GM21381 (cell line): ENCODE data around the gene ARHGEF17.

Experiments used
- ATAC-seq: cut with Tn5 transposase; IDR thresholded peaks from one replicate; pipeline ENCODE4 v1.9.1; 2021; ENCODE audit warnings: mild to moderate bottlenecking, moderate library complexity; ENCODE audit not compliant: unreplicated experiment

The ARHGEF17 gene

DNA sequence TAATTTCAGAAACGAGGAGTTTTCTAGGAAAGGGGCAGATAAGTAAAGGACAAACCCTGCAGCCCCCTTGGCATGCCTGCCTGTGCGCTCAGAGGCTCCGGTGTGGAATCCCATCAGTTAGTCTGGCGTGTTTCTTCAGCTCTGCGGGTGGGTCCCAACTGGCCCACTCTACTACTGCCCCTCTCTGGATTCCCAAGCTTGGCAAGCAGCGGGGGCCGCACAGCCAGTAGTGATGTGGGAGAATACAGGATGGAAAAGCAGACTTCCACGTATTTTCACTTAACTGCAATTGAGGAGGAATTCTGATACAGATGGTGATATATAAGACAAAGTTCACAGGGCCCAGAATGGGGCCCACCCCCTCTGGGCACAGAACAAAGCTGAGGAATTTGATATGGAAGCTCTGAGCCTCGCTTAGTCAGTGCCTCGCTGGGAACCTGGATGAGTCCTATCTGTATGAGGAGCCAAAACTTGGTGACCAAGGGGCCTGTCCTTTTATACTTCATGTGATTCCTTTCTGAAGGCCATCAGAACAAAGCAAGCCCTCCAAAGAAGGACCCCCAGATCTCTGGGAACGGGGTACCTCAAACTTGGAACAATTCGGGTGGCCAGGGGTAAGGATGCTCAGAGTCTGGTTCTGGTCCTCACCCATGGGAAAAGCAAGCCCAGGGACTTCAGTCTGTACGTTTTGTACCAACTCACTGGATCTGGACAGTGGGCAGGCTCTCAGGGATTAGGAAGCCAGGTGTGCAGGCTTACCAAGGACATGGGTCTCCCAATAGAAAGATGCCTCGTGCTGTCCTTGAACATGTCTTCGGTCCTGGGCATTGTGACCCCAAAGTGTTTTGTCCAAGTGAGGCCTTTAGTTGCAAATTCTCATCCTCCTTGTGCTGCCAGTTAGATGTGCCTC, 94.1 kb downstream of the ARHGEF17 start:
- ATAC-seq = no peak

- ATAC-seq = no peak
Observed at GRCh38 chr11:73402834-73403185, 94.7 kb downstream of the ARHGEF17 start.

- ATAC-seq = no peak
Observed at GRCh38 chr11:73403541-73403940, 95.5 kb downstream of the ARHGEF17 start.

- ATAC-seq = no peak
Observed at GRCh38 chr11:73404048-73404447, 96.0 kb downstream of the ARHGEF17 start.

GRCh38 chr11:73404506-73405145, 96.5 kb downstream of the ARHGEF17 start:
- no peak for ATAC-seq

GRCh38 chr11:73405146-73405510, 97.1 kb downstream of the ARHGEF17 start:
- ATAC-seq = no peak

- no peak for ATAC-seq
Observed at GRCh38 chr11:73406131-73406530, 98.1 kb downstream of the ARHGEF17 start.

GRCh38 chr11:73406619-73407018, 98.5 kb downstream of the ARHGEF17 start:
- ATAC-seq = no peak

- no peak for ATAC-seq
Observed at GRCh38 chr11:73409431-73409830, 101.4 kb downstream of the ARHGEF17 start.

- no peak for ATAC-seq
Observed at GRCh38 chr11:73410627-73411026, 102.6 kb downstream of the ARHGEF17 start.

DNA sequence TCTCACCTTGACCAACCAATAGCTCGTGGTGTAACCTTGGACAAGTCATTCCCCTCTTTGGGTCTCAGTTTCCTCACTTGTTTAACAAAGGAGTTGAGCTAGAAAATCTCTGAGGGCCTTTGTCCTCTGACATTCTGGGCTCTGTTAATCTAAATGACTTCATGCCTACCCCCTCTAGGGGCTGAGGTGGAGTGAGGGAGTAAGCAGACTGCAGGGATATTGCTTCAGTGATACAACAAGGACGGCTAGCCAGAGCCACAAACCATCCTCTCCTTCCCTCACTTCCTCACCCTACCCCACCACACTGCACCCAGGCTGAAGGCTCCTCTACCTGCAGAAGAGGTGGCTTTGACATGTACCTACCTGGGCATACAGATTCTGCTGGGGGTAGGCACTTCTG, 103.0 kb downstream of the ARHGEF17 start:
- ATAC-seq = no peak

DNA sequence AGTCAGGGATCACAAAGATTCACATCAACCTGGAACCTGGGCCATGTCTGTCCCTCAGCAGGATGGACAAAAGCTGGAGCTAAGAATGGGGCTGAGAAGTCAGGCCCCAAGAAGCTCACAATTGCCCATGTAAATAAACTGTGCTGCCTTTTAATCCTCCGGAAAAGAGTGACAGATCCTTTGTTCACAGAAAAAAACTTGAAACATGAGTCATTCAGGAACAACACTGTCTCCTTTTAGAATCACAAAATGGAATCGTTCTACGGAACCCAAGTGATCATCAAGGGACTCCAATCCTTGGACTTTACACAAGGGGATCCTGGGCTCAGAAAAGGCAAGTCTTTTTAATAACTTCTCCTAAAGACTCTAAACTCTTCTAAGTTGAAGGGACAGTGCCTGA, 104.2 kb downstream of the ARHGEF17 start:
- ATAC-seq = no peak

DNA sequence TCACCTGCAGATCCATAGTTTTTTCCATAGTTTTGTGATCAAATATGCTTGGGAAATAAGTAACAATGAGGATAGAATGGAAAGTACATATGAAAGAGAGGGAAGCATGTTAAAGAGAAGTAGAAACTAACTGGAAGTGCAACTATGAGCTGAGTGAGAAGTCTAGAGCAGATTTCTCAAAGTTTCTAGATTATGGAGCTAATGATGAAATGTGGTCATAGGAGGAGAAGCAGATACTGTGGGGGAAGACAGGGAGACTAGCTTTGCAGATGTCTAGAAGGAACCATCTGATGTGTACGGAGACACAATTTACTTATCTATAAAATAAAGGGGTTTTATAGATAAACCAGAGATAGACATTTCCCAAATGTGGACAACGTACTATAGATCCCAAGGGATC, 105.2 kb downstream of the ARHGEF17 start:
- no peak for ATAC-seq

GRCh38 chr11:73414977-73415651, 107.0 kb downstream of the ARHGEF17 start:
- ATAC-seq = no peak

GRCh38 chr11:73415854-73416615, 108.0 kb downstream of the ARHGEF17 start:
- no peak for ATAC-seq

- ATAC-seq = no peak
Observed at GRCh38 chr11:73416786-73417185, 108.7 kb downstream of the ARHGEF17 start.
